Measurements from ENCODE around the gene PPFIA1.

Gene PPFIA1

DNA sequence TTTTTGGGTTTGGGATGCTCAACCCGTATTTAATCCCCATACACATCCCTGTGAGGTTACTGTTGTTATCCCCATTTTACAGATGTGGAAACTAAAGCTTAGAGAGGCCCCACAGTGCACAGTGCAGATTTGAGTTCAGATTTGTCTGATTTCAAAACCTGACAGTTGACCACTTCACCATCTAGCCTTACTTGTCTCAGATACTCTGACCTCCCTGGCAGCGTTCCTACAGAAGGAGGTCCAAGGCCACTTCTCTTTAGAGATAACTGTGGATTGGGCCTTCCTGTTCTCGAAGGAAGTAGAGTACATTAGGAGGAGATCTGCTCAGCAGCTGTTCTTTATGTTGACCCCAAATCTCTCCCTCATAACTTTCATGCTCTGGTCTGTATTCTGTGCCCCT is 81.2 kb downstream of the PPFIA1 start:
- Histone ChIP-seq H3K79me1 (ENCODE audit: low read length) (no peaks in the 10 kb centered on the region), H2BK120ac (ENCODE audit: insufficient read depth, low read length, poor library complexity) (no peak overlapping the region), H4K91ac (ENCODE audit: low read depth, low read length) (no peak overlapping the region), H3K14ac (ENCODE audit: low read length) (no peak overlapping the region), H4K12ac (ENCODE audit: low read depth, low read length) (no peak overlapping the region), H2BK12ac (ENCODE audit: low read length) (no peak overlapping the region), H3K36me3 (ENCODE audit: control insufficient read depth in 1 of 2, insufficient read depth in 2 of 2, low read length in 2 of 2) (peaks cover 39 to 55% of the 10 kb centered on the region in 2 experiments), H3K27ac (ENCODE audit: low read depth, low read length) (no peak overlapping the region), H4K8ac (ENCODE audit: low read depth, low read length) (no peak overlapping the region), H3K4ac (ENCODE audit: low read depth, low read length) (no peak overlapping the region), H3K18ac (ENCODE audit: low read length) (no peak overlapping the region), H3K79me2 (ENCODE audit: control insufficient read depth, insufficient read depth, low read length, poor library complexity) (no peaks in the 10 kb centered on the region), H2BK5ac (ENCODE audit: low read depth, low read length, poor library complexity) (no peak overlapping the region), H2AK5ac (ENCODE audit: low read length) (no peak overlapping the region), H3K4me3 (ENCODE audit: low read depth, low read length) (no peak overlapping the region), H3K27me3 (ENCODE audit: insufficient read depth, low read length) (no peaks in the 10 kb centered on the region), H3K4me1 (ENCODE audit: control insufficient read depth in 1 of 2, insufficient read depth in 2 of 2, low read length in 2 of 2) (no peaks in the 10 kb centered on the region), H3K9me3 (ENCODE audit: insufficient read depth, low read depth, low read length) (no peaks in the 10 kb centered on the region), H3K4me2 (ENCODE audit: low read length) (no peak overlapping the region), H3K23ac (ENCODE audit: low read length) (no peak overlapping the region), H3K9ac (ENCODE audit: low read length) (no peak overlapping the region), H2AFZ (ENCODE audit: insufficient read depth, low read length, poor library complexity) (no peak overlapping the region)
- WGBS (ENCODE audit: extremely low coverage, insufficient coverage, insufficient read length), result no CpG with 5 or more reads among the region's 3 CpGs
- DNase-seq, result no peak

DNA sequence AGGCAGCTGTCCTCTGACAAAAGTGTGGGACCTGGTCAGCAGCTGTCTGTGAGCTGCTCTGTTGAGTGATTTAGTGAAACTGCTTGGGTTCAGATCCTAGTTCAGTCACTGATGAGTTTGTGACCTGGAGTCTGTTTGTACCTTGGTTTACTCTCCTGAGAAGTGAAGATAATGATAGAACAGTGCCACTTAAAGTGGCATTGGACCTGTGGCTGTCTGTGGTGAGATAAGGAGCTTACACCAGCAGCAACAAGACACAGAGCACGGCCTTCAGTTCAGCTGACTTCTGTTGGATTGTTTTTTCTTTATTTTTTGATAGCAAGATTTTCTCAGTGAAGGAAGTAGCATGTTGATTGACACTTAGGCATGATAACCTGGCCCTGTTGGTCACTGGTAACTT is 81.6 kb downstream of the PPFIA1 start:
- H4K91ac ChIP-seq (ENCODE audit: low read depth, low read length), result no peak overlapping the region
- no peak overlapping the region for H3K23ac ChIP-seq (ENCODE audit: low read length)
- H3K79me2 ChIP-seq (ENCODE audit: control insufficient read depth, insufficient read depth, low read length, poor library complexity), result no peaks in the 10 kb centered on the region
- no peak overlapping the region for H4K12ac ChIP-seq (ENCODE audit: low read depth, low read length)
- H2BK12ac ChIP-seq (ENCODE audit: low read length), result no peak overlapping the region
- no peaks in the 10 kb centered on the region for H3K9me3 ChIP-seq (ENCODE audit: insufficient read depth, low read depth, low read length)
- peaks cover 43 to 60% of the 10 kb centered on the region in 2 experiments for H3K36me3 ChIP-seq (ENCODE audit: control insufficient read depth in 1 of 2, insufficient read depth in 2 of 2, low read length in 2 of 2)
- H4K8ac ChIP-seq (ENCODE audit: low read depth, low read length), result no peak overlapping the region
- H2BK120ac ChIP-seq (ENCODE audit: insufficient read depth, low read length, poor library complexity), result no peak overlapping the region
- H2AFZ ChIP-seq (ENCODE audit: insufficient read depth, low read length, poor library complexity), result no peak overlapping the region
- no peak overlapping the region for H3K27ac ChIP-seq (ENCODE audit: low read depth, low read length)
- H3K4me1 ChIP-seq (ENCODE audit: control insufficient read depth in 1 of 2, insufficient read depth in 2 of 2, low read length in 2 of 2), result no peaks in the 10 kb centered on the region
- H3K18ac ChIP-seq (ENCODE audit: low read length), result no peak overlapping the region
- no peak for DNase-seq
- no peak overlapping the region for H2AK5ac ChIP-seq (ENCODE audit: low read length)
- no CpG with 5 or more reads among the region's 1 CpG for WGBS (ENCODE audit: extremely low coverage, insufficient coverage, insufficient read length)
- no peak overlapping the region for H3K4ac ChIP-seq (ENCODE audit: low read depth, low read length)
- H3K79me1 ChIP-seq (ENCODE audit: low read length), result no peaks in the 10 kb centered on the region
- no peak overlapping the region for H3K4me2 ChIP-seq (ENCODE audit: low read length)
- H2BK5ac ChIP-seq (ENCODE audit: low read depth, low read length, poor library complexity), result no peak overlapping the region
- H3K4me3 ChIP-seq (ENCODE audit: low read depth, low read length), result no peak overlapping the region
- H3K14ac ChIP-seq (ENCODE audit: low read length), result no peak overlapping the region
- H3K9ac ChIP-seq (ENCODE audit: low read length), result no peak overlapping the region
- H3K27me3 ChIP-seq (ENCODE audit: insufficient read depth, low read length), result no peaks in the 10 kb centered on the region

- H2AFZ ChIP-seq (ENCODE audit: insufficient read depth, low read length, poor library complexity), result no peak overlapping the region
- no peak overlapping the region for H3K4me3 ChIP-seq (ENCODE audit: low read depth, low read length)
- H3K4ac ChIP-seq (ENCODE audit: low read depth, low read length), result no peak overlapping the region
Observed at GRCh38 chr11:70352601-70353000, 82.1 kb downstream of the PPFIA1 start.

GRCh38 chr11:70353329-70353728 is 82.8 kb downstream of the PPFIA1 start:
- no peak overlapping the region for H2AFZ ChIP-seq (ENCODE audit: insufficient read depth, low read length, poor library complexity)

More at GRCh38 chr11:70352601-70353000, 82.1 kb downstream of the PPFIA1 start:
- H3K4me2 ChIP-seq (ENCODE audit: low read length), result no peak overlapping the region
- H2BK120ac ChIP-seq (ENCODE audit: insufficient read depth, low read length, poor library complexity), result no peak overlapping the region
- no CpG with 5 or more reads among the region's 19 CpGs for WGBS (ENCODE audit: extremely low coverage, insufficient coverage, insufficient read length)
- H3K79me1 ChIP-seq (ENCODE audit: low read length), result no peaks in the 10 kb centered on the region
- no peak for DNase-seq
- no peaks in the 10 kb centered on the region for H3K9me3 ChIP-seq (ENCODE audit: insufficient read depth, low read depth, low read length)
- no peak overlapping the region for H2AK5ac ChIP-seq (ENCODE audit: low read length)
- H3K27ac ChIP-seq (ENCODE audit: low read depth, low read length), result no peak overlapping the region
- no peaks in the 10 kb centered on the region for H3K79me2 ChIP-seq (ENCODE audit: control insufficient read depth, insufficient read depth, low read length, poor library complexity)
- no peak overlapping the region for H4K91ac ChIP-seq (ENCODE audit: low read depth, low read length)
- H2BK5ac ChIP-seq (ENCODE audit: low read depth, low read length, poor library complexity), result no peak overlapping the region
- no peaks in the 10 kb centered on the region for H3K27me3 ChIP-seq (ENCODE audit: insufficient read depth, low read length)
- no peak overlapping the region for H3K9ac ChIP-seq (ENCODE audit: low read length)
- H3K18ac ChIP-seq (ENCODE audit: low read length), result no peak overlapping the region
- no peak overlapping the region for H2BK12ac ChIP-seq (ENCODE audit: low read length)
- no peak overlapping the region for H3K23ac ChIP-seq (ENCODE audit: low read length)
- H3K36me3 ChIP-seq (ENCODE audit: control insufficient read depth in 1 of 2, insufficient read depth in 2 of 2, low read length in 2 of 2), result peaks cover 39 to 57% of the 10 kb centered on the region in 2 experiments
- no peaks in the 10 kb centered on the region for H3K4me1 ChIP-seq (ENCODE audit: control insufficient read depth in 1 of 2, insufficient read depth in 2 of 2, low read length in 2 of 2)
- no peak overlapping the region for H4K8ac ChIP-seq (ENCODE audit: low read depth, low read length)
- no peak overlapping the region for H4K12ac ChIP-seq (ENCODE audit: low read depth, low read length)
- no peak overlapping the region for H3K14ac ChIP-seq (ENCODE audit: low read length)

More at GRCh38 chr11:70353329-70353728, 82.8 kb downstream of the PPFIA1 start:
- no peak overlapping the region for H3K4me3 ChIP-seq (ENCODE audit: low read depth, low read length)
- peaks cover 40 to 54% of the 10 kb centered on the region in 2 experiments for H3K36me3 ChIP-seq (ENCODE audit: control insufficient read depth in 1 of 2, insufficient read depth in 2 of 2, low read length in 2 of 2)
- no peak for DNase-seq
- H4K91ac ChIP-seq (ENCODE audit: low read depth, low read length), result no peak overlapping the region
- H4K8ac ChIP-seq (ENCODE audit: low read depth, low read length), result no peak overlapping the region
- H3K27ac ChIP-seq (ENCODE audit: low read depth, low read length), result no peak overlapping the region
- no peak overlapping the region for H3K9ac ChIP-seq (ENCODE audit: low read length)
- H3K4me1 ChIP-seq (ENCODE audit: control insufficient read depth in 1 of 2, insufficient read depth in 2 of 2, low read length in 2 of 2), result no peaks in the 10 kb centered on the region
- no peak overlapping the region for H2BK12ac ChIP-seq (ENCODE audit: low read length)
- H3K4me2 ChIP-seq (ENCODE audit: low read length), result no peak overlapping the region
- H3K79me2 ChIP-seq (ENCODE audit: control insufficient read depth, insufficient read depth, low read length, poor library complexity), result no peaks in the 10 kb centered on the region
- H4K12ac ChIP-seq (ENCODE audit: low read depth, low read length), result no peak overlapping the region
- no peak overlapping the region for H3K18ac ChIP-seq (ENCODE audit: low read length)
- H2BK120ac ChIP-seq (ENCODE audit: insufficient read depth, low read length, poor library complexity), result no peak overlapping the region
- no CpG with 5 or more reads among the region's 2 CpGs for WGBS (ENCODE audit: extremely low coverage, insufficient coverage, insufficient read length)
- no peak overlapping the region for H3K23ac ChIP-seq (ENCODE audit: low read length)
- H3K27me3 ChIP-seq (ENCODE audit: insufficient read depth, low read length), result no peaks in the 10 kb centered on the region
- no peak overlapping the region for H2BK5ac ChIP-seq (ENCODE audit: low read depth, low read length, poor library complexity)
- no peaks in the 10 kb centered on the region for H3K9me3 ChIP-seq (ENCODE audit: insufficient read depth, low read depth, low read length)
- H3K4ac ChIP-seq (ENCODE audit: low read depth, low read length), result no peak overlapping the region
- no peaks in the 10 kb centered on the region for H3K79me1 ChIP-seq (ENCODE audit: low read length)
- H2AK5ac ChIP-seq (ENCODE audit: low read length), result no peak overlapping the region
- H3K14ac ChIP-seq (ENCODE audit: low read length), result no peak overlapping the region

All from trophoblast cell (in vitro differentiated cells and primary cell).